Glomerular endothelial cell (primary cell): ENCODE measurements around the gene RBM23. TPM values are rescaled to one million over a fixed set of nuclear protein-coding genes. Genes with fewer than 3 reads are reported as not detected.
"Not testable (repeated sequence)": the region's sequence is repeated elsewhere in the genome, so short reads cannot be mapped to it uniquely, and the experiment has no call there.

ENCODE experiments used
- DNase-seq: peaks from one replicate; pipeline ENCODE4 v3.0.0-alpha.2; 2011; ENCODE audit warnings: low read depth, low spot score; ENCODE audit errors: extremely low read depth
- total RNA-seq: library from RNA; depleted of rRNA; stranded (reverse); fragments of >200 nt; gene quantifications from 2 replicates; pipeline ENCODE4 v1.2.3, GENCODE V29; 2015

RBM23 gene
- total RNA-seq, result 59.1 and 65.2 TPM in 2 replicates

- peak; percentile 100 for DNase-seq
Observed at GRCh38 chr14:22918804-22919600, at the start of gene RBM23. Gene RBM23, minus strand, starts transcription at chr14:22919149.

- DNase-seq, result no peak
Observed at GRCh38 chr14:22966783-22967269, 47.9 kb upstream of the RBM23 start.

DNA sequence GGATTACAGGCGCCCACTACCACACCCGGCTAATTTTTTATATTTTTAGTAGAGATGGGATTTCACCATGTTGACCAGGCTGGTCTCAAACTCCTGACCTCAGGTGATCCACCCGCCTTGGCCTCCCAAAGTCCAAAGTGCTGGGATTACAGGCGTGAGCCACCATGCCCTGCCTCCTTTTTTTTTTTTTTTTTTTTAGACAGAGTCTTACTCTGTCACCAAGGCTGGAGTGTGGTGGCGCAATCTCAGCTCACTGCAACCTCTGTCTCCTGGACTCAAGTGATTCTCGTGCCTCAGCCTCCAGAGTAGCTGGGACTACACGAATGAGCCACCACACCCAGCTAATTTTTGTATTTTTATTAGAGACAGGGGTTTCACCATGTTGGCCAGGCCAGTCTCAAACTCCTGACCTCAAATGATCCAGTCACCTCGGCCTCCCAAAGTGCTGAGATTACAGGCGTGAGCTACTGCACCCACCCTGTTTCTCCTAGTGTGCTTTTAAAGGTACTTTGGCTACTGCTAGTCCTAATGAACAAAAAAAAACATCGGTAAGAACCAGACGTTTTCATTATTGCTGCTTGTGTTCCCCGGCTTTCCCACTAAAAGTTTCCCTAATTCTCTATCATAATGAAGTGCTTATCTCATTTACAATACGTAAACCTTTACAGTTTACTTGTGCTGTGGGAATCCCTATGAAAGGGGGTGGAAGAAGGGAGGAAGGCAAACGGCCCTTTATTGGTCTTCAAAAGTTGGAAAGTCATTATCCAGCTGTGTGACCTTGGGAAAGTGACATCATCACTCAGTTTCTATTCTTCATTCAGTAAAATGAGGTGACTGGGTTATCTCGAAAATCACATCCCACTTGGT lies 47.2 kb upstream of the RBM23 start:
- not testable (repeated sequence) for DNase-seq

- no peak for DNase-seq
Observed at GRCh38 chr14:22962061-22962676, 43.2 kb upstream of the RBM23 start.

DNA sequence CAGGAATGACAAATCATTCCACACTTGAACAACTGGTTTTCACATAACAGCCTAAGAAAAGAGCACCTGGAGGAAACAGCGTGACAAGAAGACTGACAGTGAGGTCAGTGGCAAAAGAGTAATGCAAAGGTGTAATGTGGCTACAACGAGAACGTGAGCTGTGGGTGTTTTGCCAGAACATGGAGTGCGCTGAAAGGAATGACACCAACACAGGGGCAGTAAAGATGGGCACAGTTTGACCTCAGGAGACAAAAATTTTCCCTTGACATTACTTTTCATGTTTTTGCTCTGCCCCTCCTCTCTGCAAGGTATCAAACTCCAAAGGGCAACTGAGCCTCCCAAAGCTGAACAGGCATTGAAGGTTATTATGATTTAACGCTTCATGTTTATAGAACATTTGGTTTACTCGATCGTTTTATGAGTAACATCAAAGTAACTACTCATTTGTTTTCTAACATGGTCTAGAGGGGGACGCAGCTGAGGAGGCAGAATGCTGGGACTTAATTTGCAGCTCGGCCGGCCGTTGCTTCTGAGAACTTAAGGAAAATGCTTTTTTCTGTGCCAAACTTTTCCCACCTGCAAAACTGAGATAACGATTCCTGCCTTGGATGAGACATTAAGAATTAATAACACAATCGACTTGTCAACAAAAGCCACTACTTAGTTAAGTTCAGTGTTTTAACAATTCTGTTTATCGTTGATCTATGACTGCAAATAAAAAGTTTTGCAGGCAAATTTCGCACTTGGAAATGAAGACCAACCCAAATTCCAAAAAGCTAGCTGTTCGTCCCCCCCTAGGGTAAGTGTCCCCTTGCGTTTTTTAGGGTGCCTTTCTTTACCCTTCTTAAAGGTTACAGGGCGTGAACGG lies 37.0 kb upstream of the RBM23 start:
- DNase-seq, result no peak

DNA sequence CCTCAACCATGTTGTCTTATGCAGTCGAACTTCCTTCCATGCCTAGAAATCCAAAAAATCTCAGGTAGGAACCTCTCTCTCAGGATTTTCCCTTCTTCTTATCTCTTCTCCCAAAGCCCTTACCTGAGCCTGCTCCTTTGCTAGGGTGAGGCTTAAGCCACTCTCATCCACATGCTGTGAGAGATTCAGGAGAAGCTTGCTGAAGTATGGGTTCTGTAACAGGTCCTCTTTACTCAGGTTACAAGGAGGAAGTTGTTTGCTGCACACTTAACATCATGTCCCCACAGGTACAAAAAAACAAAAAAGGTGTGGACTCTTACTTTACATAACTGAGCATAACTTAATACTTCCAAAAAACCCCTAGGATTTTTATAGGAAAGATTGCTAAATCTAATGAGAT lies 33.5 kb upstream of the RBM23 start:
- no peak for DNase-seq

GRCh38 chr14:22951795-22952194 lies 32.8 kb upstream of the RBM23 start:
- DNase-seq, result not testable (repeated sequence)

DNA sequence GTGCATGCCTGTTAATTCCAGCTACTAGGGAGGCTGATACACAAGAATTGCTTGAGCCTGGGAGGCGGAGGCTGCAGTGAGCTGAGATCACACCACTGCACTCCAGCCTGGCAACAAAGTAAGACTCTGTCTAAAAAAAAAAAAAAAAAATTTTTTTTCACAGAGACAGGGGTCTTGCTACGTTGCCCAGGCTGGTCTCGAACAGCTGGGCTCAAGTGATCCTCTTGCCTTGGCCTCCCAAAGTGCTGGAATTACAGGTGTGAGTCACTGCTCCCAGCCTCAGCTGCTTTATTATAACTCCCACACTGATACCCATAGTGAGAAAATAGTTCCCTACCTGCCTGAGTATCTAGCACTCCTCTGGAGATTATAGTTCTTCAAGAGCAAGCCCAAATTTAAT lies 26.7 kb upstream of the RBM23 start:
- DNase-seq, result no peak

- no peak for DNase-seq
Observed at GRCh38 chr14:22939684-22940083, 20.7 kb upstream of the RBM23 start.

DNA sequence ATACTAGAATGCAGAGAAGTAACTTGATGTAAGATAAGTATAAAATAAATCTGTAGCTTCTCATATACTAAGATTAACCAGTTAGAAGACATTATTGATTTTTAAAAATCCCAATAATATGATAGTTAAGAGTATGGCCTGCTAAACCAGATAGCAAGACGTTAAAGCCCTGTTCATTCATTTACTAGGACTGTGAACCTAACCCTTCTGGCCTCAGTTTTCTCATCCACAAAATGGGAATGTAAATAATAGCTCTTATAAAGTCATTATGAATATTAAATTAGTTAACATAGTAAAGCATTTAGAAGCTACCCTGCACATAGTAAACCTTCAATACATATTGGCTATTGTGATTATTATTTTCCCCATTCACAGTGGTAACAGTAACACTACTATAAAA lies 16.2 kb upstream of the RBM23 start:
- DNase-seq, result no peak

DNA sequence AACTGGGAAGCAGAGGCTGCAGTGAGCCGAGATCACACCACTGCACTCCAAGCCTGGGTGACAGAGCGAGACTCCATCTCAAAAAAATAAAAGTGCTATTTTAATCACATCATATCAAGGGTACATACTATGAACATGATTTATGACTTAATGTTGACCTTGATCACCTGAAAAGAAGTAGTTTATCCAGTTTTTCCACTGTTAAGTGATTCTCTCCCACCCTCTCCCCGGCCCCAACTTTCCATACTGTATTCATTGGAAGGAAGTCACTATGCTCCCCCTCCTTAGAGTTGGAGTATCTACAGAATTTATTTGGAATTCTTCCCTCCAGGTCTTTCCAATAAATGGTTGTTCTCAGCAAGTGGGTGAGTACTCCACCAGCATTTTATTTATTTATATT lies 13.2 kb upstream of the RBM23 start:
- no peak for DNase-seq

DNA sequence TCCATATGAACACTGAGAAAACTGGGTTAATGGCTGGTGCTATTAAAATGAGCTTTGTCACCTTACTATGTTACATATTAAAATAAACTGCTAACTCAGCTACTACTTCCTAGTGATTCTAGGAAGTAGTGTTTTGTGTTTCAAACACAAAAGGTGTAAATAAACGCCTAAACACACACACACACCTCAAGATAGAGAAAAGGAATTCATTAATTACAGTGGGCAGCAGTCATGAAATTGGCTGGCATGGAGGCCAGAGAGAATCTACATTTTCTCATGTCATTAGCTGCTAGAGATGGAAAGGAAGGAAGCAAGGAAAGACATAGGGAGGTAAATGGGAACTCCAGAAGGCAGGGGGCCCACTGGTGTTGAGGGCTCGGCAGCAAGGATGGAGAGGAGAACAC lies 11.0 kb upstream of the RBM23 start:
- no peak for DNase-seq

DNA sequence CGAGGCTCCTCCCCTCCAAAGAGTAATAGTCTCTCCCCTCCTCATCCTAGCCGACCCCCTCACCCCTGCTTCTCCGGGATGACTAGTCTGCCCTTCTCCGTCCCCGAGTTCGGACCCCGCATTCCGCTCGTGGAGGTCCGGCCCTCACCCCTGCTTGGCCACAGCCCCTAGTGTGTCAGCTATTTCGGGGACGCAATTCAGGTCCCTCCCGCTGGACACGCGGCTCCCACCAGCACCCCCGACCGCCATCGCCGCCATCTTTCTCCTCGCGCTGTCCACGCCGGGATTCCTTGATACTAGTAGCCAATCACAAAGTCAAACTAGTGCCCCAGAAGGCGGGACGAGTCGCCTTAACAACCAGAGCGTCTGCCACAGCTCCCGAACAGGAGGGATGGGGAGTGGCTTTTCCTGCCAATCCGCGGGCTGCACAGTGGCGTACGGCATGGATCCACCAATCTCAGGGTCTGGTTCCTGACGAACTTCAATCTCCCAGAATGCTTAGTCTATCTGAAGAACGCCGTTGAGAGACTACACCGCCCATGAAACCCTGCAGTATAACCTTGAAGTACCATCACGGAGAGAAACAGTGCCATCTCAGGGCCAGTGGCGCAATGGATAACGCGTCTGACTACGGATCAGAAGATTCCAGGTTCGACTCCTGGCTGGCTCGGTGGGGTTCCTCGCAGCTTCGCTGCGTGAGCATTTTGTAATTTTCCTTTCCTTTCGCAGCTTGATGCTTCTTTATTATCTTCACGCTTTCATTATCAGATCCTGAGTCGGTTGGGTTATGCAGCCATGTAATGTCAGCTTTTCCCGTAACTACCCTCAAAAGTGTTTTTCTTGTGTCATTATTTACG lies 10.4 kb upstream of the RBM23 start, which contains the start of gene PRMT5:
Gene PRMT5 (minus strand): TSS at position 273 of the 857 bp plus-strand sequence. CDS start 15 bp downstream, at position 258.
- DNase-seq, result peak; percentile 99

DNA sequence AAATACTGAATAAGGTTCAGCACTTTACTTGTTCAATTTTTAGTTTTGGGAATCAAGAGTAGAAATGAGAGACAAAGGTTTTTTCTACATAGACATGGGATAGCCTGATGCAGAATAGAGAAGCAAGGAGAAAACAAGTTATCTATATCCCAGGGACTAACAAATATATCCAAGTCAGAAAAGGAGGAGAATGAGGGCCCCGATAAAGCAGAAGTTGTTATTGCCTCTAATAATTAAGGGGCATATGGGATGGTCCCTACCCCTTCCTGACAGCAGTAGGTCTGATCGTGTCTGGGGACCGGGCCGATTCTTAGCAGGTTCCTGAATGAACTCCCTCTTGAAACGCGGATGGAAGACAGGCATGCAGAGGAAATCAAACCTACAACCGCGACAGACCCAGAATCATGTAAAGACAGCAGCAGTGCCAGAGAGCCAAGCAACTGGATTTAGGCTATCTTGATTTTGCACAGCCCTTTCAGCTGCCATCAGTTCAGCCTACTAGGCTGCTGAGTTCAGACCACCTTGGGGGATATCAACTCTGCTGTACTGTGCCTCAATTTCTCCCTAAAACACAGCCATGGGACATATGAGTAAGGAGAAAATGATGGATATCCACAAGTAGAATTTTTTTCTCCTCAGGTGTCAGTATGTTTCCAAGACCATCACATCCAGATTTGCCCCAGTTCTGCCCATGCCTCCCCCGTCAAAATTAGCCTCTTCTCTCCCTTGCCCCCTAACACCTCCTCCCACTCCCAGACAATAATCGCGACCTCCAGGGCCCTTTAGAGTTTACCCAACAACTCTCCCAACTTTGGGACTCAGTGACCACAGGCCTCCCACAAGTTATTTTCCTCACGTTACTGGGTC lies 9.5 kb upstream of the RBM23 start:
- no peak for DNase-seq

DNA sequence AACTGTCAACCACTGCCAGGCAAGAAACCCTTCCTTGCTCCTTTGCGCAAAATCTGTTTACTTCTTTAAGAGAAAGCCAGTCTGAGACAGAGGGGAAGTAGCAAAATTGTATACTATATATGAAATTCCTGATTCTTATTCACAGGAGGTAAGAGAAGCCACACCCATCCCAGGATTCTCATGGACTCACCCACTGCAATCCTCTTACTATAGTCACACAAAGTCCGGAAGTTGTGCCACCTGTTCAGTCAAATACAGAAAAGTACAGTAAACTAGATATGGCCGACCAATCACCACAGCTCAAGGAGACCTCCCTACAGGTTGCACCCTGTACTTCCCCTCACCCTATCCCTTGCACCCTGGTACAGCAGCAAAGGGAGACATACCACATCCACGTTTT lies 7.4 kb upstream of the RBM23 start:
- DNase-seq, result no peak

GRCh38 chr14:22925513-22925912 lies 6.6 kb upstream of the RBM23 start:
- no peak for DNase-seq

GRCh38 chr14:22923746-22924145 lies 4.8 kb upstream of the RBM23 start:
- no peak for DNase-seq

GRCh38 chr14:22922294-22922693 lies 3.3 kb upstream of the RBM23 start:
- no peak for DNase-seq
